WTC11 (cell line): ENCODE measurements around the gene CACNA1A.
A peak's percentile ranks its signal among the peaks of the same experiment; 100 is the strongest.

Source experiments
- CREM ChIP-seq: sonication (generic); formaldehyde crosslinking; IDR thresholded peaks from 2 replicates; pipeline ENCODE4 v1.8.1; 2022; ENCODE audit warnings: mild to moderate bottlenecking, missing genetic modification reagents, moderate library complexity
- CTCF ChIP-seq: fragments of 200-600 bp; IDR thresholded peaks from 2 replicates; pipeline ENCODE4 v1.8.0; 2022; ENCODE audit warnings: antibody characterized with exemption
- E2F1 ChIP-seq: sonication (generic); formaldehyde crosslinking; IDR thresholded peaks from 2 replicates; pipeline ENCODE4 v1.8.0; 2022; ENCODE audit warnings: mild to moderate bottlenecking, missing genetic modification reagents
- TF ChIP-seq, protein P1 (sequence below): sonication (generic); formaldehyde crosslinking; IDR thresholded peaks from 2 replicates; pipeline ENCODE4 v1.8.1; 2023; ENCODE audit warnings: mild to moderate bottlenecking, missing genetic modification reagents, borderline replicate concordance

- TF ChIP-seq CTCF: no peak
- TF ChIP-seq, protein P1, sequence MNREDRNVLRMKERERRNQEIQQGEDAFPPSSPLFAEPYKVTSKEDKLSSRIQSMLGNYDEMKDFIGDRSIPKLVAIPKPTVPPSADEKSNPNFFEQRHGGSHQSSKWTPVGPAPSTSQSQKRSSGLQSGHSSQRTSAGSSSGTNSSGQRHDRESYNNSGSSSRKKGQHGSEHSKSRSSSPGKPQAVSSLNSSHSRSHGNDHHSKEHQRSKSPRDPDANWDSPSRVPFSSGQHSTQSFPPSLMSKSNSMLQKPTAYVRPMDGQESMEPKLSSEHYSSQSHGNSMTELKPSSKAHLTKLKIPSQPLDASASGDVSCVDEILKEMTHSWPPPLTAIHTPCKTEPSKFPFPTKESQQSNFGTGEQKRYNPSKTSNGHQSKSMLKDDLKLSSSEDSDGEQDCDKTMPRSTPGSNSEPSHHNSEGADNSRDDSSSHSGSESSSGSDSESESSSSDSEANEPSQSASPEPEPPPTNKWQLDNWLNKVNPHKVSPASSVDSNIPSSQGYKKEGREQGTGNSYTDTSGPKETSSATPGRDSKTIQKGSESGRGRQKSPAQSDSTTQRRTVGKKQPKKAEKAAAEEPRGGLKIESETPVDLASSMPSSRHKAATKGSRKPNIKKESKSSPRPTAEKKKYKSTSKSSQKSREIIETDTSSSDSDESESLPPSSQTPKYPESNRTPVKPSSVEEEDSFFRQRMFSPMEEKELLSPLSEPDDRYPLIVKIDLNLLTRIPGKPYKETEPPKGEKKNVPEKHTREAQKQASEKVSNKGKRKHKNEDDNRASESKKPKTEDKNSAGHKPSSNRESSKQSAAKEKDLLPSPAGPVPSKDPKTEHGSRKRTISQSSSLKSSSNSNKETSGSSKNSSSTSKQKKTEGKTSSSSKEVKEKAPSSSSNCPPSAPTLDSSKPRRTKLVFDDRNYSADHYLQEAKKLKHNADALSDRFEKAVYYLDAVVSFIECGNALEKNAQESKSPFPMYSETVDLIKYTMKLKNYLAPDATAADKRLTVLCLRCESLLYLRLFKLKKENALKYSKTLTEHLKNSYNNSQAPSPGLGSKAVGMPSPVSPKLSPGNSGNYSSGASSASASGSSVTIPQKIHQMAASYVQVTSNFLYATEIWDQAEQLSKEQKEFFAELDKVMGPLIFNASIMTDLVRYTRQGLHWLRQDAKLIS (CRISPR knock-in tag): no peak
- 0 out of 2 replicates have a peak, but pooled peaks have one; percentile 25 for TF ChIP-seq E2F1 (CRISPR knock-in tag)
- TF ChIP-seq CREM: 0 out of 2 replicates have a peak, but pooled peaks have one; percentile 43
Observed at GRCh38 chr19:13441810-13442512, 64.3 kb downstream of the CACNA1A start.
